HEK293 (cell line): ENCODE data around the gene GYG1.

ENCODE experiments used
- CTCF ChIA-PET: fragments of 350-600 bp; formaldehyde crosslinking; extraction: SDS; loops from one replicate; lab custom pipeline; 2021; ENCODE audit warnings: antibody characterized with exemption; lab: Yijun Ruan, JAX
- POLR2A ChIA-PET: fragments of 300-600 bp; formaldehyde crosslinking; extraction: SDS; loops from one replicate; lab custom pipeline; 2020; ENCODE audit warnings: antibody characterized with exemption, inconsistent platforms; lab: Yijun Ruan, JAX
- H3K27ac ChIP-seq: fragments of 200-500 bp; sonication (Bioruptor generic); 2 replicates; pipeline ENCODE4 v1.5.1; 2014; ENCODE audit warnings: low read depth, low read length, control low read depth, inconsistent platforms; ENCODE audit errors: extremely low read depth
- H3K36me3 ChIP-seq, 2 experiments: fragments of 200-500 bp in 1 of 2; sonication (Bioruptor generic) in 1 of 2; 1 replicate in 1 of 2; 2 replicates in 1 of 2; pipeline ENCODE4 v1.5.1; 2014 to 2017; ENCODE audit warnings: inconsistent platforms in 2 of 2, low read length in 2 of 2; ENCODE audit not compliant: control insufficient read depth in 2 of 2, insufficient read depth in 1 of 2
- H3K4me1 ChIP-seq: fragments of 200-500 bp; sonication (Bioruptor generic); 2 replicates; pipeline ENCODE4 v1.5.1; 2014; ENCODE audit warnings: mild to moderate bottlenecking, low read length, inconsistent platforms; ENCODE audit not compliant: control insufficient read depth, insufficient read depth
- H3K4me3 ChIP-seq: 2 replicates; pipeline ENCODE4 v1.5.1; 2011; ENCODE audit warnings: low read depth, mild to moderate bottlenecking, control low read depth, low read length, moderate library complexity
- H3K9me3 ChIP-seq: fragments of 200-500 bp; sonication (Bioruptor generic); 2 replicates; pipeline ENCODE4 v1.5.1; 2014; ENCODE audit warnings: low read depth, low read length, inconsistent platforms; ENCODE audit not compliant: control insufficient read depth, insufficient read depth
- EGR2 ChIP-seq: fragments of 450-650 bp; formaldehyde crosslinking; IDR thresholded peaks from 2 replicates; pipeline ENCODE4 v1.5.1; 2016; ENCODE audit warnings: low read depth, missing biosample characterization, missing genetic modification characterization
- GLIS2 ChIP-seq: fragments of 450-650 bp; formaldehyde crosslinking; IDR thresholded peaks from 2 replicates; pipeline ENCODE4 v1.5.1; 2016; ENCODE audit warnings: missing biosample characterization, missing genetic modification characterization
- IKZF3 ChIP-seq: fragments of 450-650 bp; IDR thresholded peaks from 2 replicates; pipeline ENCODE4 v1.5.0; 2018; ENCODE audit warnings: missing biosample characterization, mild to moderate bottlenecking, missing genetic modification characterization, moderate library complexity
- KLF17 ChIP-seq: fragments of 450-650 bp; formaldehyde crosslinking; IDR thresholded peaks from 2 replicates; pipeline ENCODE4 v1.5.1; 2016; ENCODE audit warnings: missing biosample characterization, missing genetic modification characterization
- YY1 ChIP-seq: fragments of 450-650 bp; formaldehyde crosslinking; IDR thresholded peaks from 2 replicates; pipeline ENCODE4 v1.5.1; 2018; ENCODE audit warnings: missing biosample characterization, missing genetic modification characterization
- ZBTB6 ChIP-seq: fragments of 450-650 bp; formaldehyde crosslinking; IDR thresholded peaks from 2 replicates; pipeline ENCODE4 v1.5.1; 2017; ENCODE audit warnings: missing biosample characterization, missing genetic modification characterization
- ZFP69B ChIP-seq: fragments of 450-650 bp; formaldehyde crosslinking; IDR thresholded peaks from 2 replicates; pipeline ENCODE4 v1.5.1; 2016; ENCODE audit warnings: missing biosample characterization, missing genetic modification characterization
- ZNF155 ChIP-seq: fragments of 450-650 bp; formaldehyde crosslinking; IDR thresholded peaks from 2 replicates; pipeline ENCODE4 v1.5.1; 2016; ENCODE audit warnings: missing biosample characterization, missing genetic modification characterization
- ZNF175 ChIP-seq: fragments of 450-650 bp; formaldehyde crosslinking; IDR thresholded peaks from 2 replicates; pipeline ENCODE4 v1.5.1; 2016; ENCODE audit warnings: missing biosample characterization, missing genetic modification characterization
- ZNF274 ChIP-seq, 2 experiments: fragments of 200-500 bp in 1 of 2; fragments of 450-650 bp in 1 of 2; sonication (Bioruptor generic) in 1 of 2; formaldehyde crosslinking in 1 of 2; IDR thresholded peaks; 2 replicates each; pipeline versions ENCODE4 v1.5.1 to v1.6.1; 2014 to 2016; ENCODE audit warnings: borderline replicate concordance in 1 of 2, inconsistent platforms in 1 of 2, low read length in 1 of 2, missing biosample characterization in 1 of 2, missing genetic modification characterization in 1 of 2
- ZNF341 ChIP-seq: fragments of 450-650 bp; formaldehyde crosslinking; IDR thresholded peaks from 2 replicates; pipeline ENCODE4; 2016; ENCODE audit warnings: low read depth, missing biosample characterization, missing genetic modification characterization
- ZNF354C ChIP-seq: fragments of 450-650 bp; formaldehyde crosslinking; IDR thresholded peaks from 2 replicates; pipeline ENCODE4 v1.5.1; 2016; ENCODE audit warnings: missing biosample characterization, missing genetic modification characterization, low read depth, borderline replicate concordance
- ZNF433 ChIP-seq: fragments of 450-650 bp; formaldehyde crosslinking; IDR thresholded peaks from 2 replicates; pipeline ENCODE4 v1.5.1; 2016; ENCODE audit warnings: missing biosample characterization, missing genetic modification characterization, low read depth
- ZNF514 ChIP-seq: fragments of 450-650 bp; formaldehyde crosslinking; IDR thresholded peaks from 2 replicates; pipeline ENCODE4 v1.5.1; 2016; ENCODE audit warnings: missing biosample characterization, missing genetic modification characterization
- ZNF629 ChIP-seq: fragments of 450-650 bp; formaldehyde crosslinking; IDR thresholded peaks from 2 replicates; pipeline ENCODE4 v1.5.1; 2017; ENCODE audit warnings: missing biosample characterization, missing genetic modification characterization
- ZNF692 ChIP-seq: fragments of 450-650 bp; formaldehyde crosslinking; IDR thresholded peaks from 2 replicates; pipeline ENCODE4 v1.5.1; 2016; ENCODE audit warnings: missing biosample characterization, missing genetic modification characterization
- ZNF837 ChIP-seq: fragments of 450-650 bp; formaldehyde crosslinking; IDR thresholded peaks from 2 replicates; pipeline ENCODE4 v1.5.1; 2016; ENCODE audit warnings: missing biosample characterization, missing genetic modification characterization
- TF ChIP-seq, protein P1 (sequence below): fragments of 450-650 bp; formaldehyde crosslinking; IDR thresholded peaks from 2 replicates; pipeline ENCODE4 v1.5.1; 2016; ENCODE audit warnings: missing biosample characterization, missing genetic modification characterization
- TF ChIP-seq, protein P2 (sequence below): sonication (generic); formaldehyde crosslinking; IDR thresholded peaks from 2 replicates; pipeline ENCODE4 v1.8.1; 2022; ENCODE audit warnings: mild to moderate bottlenecking, moderate library complexity, missing genetic modification reagents
- TF ChIP-seq, protein P3 (sequence below): fragments of 450-650 bp; formaldehyde crosslinking; IDR thresholded peaks from 2 replicates; pipeline ENCODE4 v1.5.1; 2016; ENCODE audit warnings: missing biosample characterization, missing genetic modification characterization

GYG1 gene

DNA sequence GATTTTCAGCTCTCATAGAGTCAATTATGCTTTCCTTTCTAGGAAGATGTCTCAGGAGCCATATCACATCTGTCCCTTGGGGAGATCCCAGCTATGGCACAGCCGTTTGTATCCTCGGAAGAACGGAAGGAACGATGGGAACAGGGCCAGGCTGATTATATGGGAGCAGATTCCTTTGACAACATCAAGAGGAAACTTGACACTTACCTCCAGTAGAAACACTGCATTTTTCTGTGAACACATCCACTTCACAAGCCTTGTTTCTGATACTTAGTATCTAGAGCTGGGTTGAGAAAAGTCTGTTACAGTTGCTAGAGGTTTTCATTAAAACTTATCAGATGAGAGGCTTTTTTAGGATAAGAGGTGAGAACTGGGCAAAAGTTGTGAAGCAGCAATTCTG is 35.4 kb downstream of the GYG1 start (continued):
- TF ChIP-seq YY1 (no peak), ZNF155 (tag by site-specific recombination) (no peak), ZNF692 (tag by site-specific recombination) (no peak), ZNF274 (IDR thresholded peaks at IDR 0.05; ENCODE audit: low read length) (no peak), ZNF274 (tag by site-specific recombination; IDR thresholded peaks at IDR 0.05; ENCODE audit: borderline replicate concordance) (no peak), ZNF341 (tag by site-specific recombination) (no peak), GLIS2 (tag by site-specific recombination) (no peak), ZNF514 (tag by site-specific recombination) (no peak)
- TF ChIP-seq, protein P1, sequence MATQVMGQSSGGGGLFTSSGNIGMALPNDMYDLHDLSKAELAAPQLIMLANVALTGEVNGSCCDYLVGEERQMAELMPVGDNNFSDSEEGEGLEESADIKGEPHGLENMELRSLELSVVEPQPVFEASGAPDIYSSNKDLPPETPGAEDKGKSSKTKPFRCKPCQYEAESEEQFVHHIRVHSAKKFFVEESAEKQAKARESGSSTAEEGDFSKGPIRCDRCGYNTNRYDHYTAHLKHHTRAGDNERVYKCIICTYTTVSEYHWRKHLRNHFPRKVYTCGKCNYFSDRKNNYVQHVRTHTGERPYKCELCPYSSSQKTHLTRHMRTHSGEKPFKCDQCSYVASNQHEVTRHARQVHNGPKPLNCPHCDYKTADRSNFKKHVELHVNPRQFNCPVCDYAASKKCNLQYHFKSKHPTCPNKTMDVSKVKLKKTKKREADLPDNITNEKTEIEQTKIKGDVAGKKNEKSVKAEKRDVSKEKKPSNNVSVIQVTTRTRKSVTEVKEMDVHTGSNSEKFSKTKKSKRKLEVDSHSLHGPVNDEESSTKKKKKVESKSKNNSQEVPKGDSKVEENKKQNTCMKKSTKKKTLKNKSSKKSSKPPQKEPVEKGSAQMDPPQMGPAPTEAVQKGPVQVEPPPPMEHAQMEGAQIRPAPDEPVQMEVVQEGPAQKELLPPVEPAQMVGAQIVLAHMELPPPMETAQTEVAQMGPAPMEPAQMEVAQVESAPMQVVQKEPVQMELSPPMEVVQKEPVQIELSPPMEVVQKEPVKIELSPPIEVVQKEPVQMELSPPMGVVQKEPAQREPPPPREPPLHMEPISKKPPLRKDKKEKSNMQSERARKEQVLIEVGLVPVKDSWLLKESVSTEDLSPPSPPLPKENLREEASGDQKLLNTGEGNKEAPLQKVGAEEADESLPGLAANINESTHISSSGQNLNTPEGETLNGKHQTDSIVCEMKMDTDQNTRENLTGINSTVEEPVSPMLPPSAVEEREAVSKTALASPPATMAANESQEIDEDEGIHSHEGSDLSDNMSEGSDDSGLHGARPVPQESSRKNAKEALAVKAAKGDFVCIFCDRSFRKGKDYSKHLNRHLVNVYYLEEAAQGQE: no peak

- Histone ChIP-seq H3K9me3 (no peaks in the 10 kb centered on the region), H3K36me3 (peaks cover 20 to 64% of the 10 kb centered on the region in 2 experiments), H3K4me3 (no peak overlapping the region), H3K4me1 (no peaks in the 10 kb centered on the region), H3K27ac (no peak overlapping the region)
- CTCF ChIA-PET: interaction anchor here (0.6 to 0.9 kb wide), 2 partner anchors 9 to 80 kb away, joined by 3 read pairs; no protein-coding TSS in a partner anchor
- TF ChIP-seq KLF17 (no peak), ZNF354C (tag by site-specific recombination) (no peak), ZNF629 (tag by site-specific recombination) (no peak), ZNF514 (tag by site-specific recombination) (no peak)
- TF ChIP-seq, protein P2, sequence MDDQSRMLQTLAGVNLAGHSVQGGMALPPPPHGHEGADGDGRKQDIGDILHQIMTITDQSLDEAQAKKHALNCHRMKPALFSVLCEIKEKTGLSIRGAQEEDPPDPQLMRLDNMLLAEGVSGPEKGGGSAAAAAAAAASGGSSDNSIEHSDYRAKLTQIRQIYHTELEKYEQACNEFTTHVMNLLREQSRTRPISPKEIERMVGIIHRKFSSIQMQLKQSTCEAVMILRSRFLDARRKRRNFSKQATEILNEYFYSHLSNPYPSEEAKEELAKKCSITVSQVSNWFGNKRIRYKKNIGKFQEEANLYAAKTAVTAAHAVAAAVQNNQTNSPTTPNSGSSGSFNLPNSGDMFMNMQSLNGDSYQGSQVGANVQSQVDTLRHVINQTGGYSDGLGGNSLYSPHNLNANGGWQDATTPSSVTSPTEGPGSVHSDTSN (CRISPR knock-in tag): no peak
- POLR2A ChIA-PET: no interaction called here
Observed at GRCh38 chr3:149031096-149031495, 39.8 kb downstream of the GYG1 start.

GRCh38 chr3:149037684-149038083 is 46.3 kb downstream of the GYG1 start:
- Histone ChIP-seq H3K4me3 (no peak overlapping the region), H3K4me1 (no peaks in the 10 kb centered on the region), H3K9me3 (no peaks in the 10 kb centered on the region), H3K27ac (no peak overlapping the region), H3K36me3 (peaks cover 22 to 61% of the 10 kb centered on the region in 2 experiments)
- ChIA-PET CTCF (no interaction called here), POLR2A (no interaction called here)
- TF ChIP-seq ZBTB6: no peak
- TF ChIP-seq ZFP69B (tag by site-specific recombination): no peak
- no peak for TF ChIP-seq IKZF3 (tag by site-specific recombination)
- TF ChIP-seq EGR2 (tag by site-specific recombination): no peak
- no peak for TF ChIP-seq ZNF837 (tag by site-specific recombination)
- TF ChIP-seq, protein P3, sequence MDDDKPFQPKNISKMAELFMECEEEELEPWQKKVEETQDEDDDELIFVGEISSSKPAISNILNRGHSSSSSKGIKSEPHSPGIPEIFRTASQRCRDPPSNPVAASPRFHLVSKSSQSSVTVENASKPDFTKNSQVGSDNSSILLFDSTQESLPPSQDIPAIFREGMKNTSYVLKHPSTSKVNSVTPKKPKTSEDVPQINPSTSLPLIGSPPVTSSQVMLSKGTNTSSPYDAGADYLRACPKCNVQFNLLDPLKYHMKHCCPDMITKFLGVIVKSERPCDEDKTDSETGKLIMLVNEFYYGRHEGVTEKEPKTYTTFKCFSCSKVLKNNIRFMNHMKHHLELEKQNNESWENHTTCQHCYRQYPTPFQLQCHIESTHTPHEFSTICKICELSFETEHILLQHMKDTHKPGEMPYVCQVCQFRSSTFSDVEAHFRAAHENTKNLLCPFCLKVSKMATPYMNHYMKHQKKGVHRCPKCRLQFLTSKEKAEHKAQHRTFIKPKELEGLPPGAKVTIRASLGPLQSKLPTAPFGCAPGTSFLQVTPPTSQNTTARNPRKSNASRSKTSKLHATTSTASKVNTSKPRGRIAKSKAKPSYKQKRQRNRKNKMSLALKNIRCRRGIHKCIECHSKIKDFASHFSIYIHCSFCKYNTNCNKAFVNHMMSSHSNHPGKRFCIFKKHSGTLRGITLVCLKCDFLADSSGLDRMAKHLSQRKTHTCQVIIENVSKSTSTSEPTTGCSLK (tag by site-specific recombination): no peak
- no peak for TF ChIP-seq ZNF433 (tag by site-specific recombination)
- no peak for TF ChIP-seq ZNF175
